ENCODE data around the gene MGRN1.

The MGRN1 gene

GRCh38 chr16:4604401-4604800 lies 20.2 kb upstream of the MGRN1 start:
- DNase-seq (ENCODE audit: low spot score) = no peak

- DNase-seq (ENCODE audit: low spot score) = no peak
Measured at GRCh38 chr16:4606354-4606753, 18.3 kb upstream of the MGRN1 start.

GRCh38 chr16:4607841-4608703 lies 16.6 kb upstream of the MGRN1 start:
- no peak for DNase-seq (ENCODE audit: low spot score)

- no peak for DNase-seq (ENCODE audit: low spot score)
Measured at GRCh38 chr16:4608704-4608980, 16.0 kb upstream of the MGRN1 start.

- DNase-seq (ENCODE audit: low spot score) = no peak
Measured at GRCh38 chr16:4609200-4610010, 15.2 kb upstream of the MGRN1 start.

GRCh38 chr16:4610011-4611005 lies 14.3 kb upstream of the MGRN1 start:
- DNase-seq (ENCODE audit: low spot score) = no peak

- DNase-seq (ENCODE audit: low spot score) = no peak
Measured at GRCh38 chr16:4611337-4612021, 13.1 kb upstream of the MGRN1 start.

GRCh38 chr16:4612474-4612931 lies 12.1 kb upstream of the MGRN1 start:
- DNase-seq (ENCODE audit: low spot score) = no peak

DNA sequence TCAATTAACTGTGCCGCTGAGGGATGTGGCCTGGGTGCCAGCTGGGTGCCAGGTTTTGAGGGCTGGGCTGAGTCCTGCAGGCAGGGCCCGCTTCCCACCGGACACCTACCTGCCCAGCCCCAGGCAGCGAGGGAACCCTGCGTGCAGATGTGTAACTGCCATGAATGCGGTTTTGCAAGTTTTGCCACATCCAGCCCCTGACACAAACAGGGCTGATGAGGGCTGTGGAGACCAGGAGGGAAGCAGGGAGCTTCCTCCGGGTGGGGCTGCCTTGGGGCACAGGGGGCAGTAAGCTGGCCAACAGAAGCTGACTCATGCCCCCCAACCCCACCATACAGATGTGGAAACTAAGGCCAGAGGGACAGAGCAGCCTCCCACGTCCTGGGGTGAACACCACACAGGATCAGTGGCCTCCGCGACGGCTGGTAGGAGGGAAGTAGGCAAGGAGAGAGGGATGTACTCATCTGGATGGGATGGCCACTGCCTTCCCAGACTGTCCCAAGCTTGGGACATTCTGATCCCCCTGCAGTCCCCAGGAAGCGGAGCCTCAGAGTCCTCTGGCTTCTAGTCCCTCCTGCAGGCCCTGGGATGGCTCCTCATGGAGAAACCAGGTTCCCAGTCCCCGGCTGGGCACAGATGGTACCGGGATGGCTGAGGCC lies 11.5 kb upstream of the MGRN1 start:
- DNase-seq (ENCODE audit: low spot score) = no peak

DNA sequence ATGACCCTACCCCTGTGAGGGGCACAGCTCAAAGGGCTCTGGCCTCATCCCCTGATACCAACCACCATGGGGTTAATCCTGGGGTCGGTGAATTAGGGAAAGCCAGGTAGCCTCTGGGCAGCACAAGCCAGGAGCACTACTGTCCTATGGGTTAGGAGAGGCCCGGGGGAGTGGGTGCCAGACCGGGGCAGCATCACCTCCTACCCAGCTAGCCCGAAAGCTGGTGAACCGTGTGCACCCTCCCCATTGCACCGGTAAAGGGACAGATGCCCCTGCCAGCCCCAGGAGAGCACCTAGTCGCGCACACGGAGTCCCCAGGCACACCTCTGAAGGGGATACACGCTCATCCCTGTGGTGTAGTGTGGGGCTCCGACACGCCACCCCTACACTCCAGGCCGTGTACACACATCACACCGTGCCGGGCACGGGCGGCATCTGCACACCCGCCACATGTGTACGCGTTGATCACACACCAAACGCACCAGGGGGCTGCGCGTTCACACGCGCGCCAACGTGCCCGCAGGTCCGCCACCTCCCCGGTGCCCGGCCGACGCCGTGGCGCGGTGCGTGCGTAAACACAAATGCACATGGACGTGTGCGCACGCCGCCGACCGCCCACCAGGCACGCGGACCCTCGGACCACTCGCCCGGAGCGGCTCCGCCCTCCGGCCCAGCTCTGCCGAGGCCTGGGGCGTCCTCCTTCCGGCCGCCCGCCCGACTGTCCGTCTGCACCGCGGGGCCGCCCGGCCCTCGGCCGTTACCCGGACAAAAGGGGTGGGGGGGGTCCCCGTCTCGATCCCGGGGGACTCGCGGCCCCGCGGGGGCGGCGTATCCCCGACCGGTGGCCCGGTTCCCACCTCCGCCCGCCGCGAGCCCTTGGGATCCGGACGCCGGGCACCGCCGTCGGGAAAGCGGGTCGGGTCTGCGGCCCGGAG lies 10.7 kb upstream of the MGRN1 start:
- DNase-seq (ENCODE audit: low spot score) = peak; percentile 69

- DNase-seq (ENCODE audit: low spot score) = peak; percentile 90
Measured at GRCh38 chr16:4614571-4615383, 9.8 kb upstream of the MGRN1 start, which contains the start of gene UBALD1. Gene UBALD1, minus strand, starts transcription at chr16:4614888. Its CDS starts 91 bp downstream, at chr16:4614797.

GRCh38 chr16:4615384-4616046 lies 9.1 kb upstream of the MGRN1 start:
- no peak for DNase-seq (ENCODE audit: low spot score)

GRCh38 chr16:4616047-4616811 lies 8.4 kb upstream of the MGRN1 start:
- DNase-seq (ENCODE audit: low spot score) = peak; percentile 95

DNA sequence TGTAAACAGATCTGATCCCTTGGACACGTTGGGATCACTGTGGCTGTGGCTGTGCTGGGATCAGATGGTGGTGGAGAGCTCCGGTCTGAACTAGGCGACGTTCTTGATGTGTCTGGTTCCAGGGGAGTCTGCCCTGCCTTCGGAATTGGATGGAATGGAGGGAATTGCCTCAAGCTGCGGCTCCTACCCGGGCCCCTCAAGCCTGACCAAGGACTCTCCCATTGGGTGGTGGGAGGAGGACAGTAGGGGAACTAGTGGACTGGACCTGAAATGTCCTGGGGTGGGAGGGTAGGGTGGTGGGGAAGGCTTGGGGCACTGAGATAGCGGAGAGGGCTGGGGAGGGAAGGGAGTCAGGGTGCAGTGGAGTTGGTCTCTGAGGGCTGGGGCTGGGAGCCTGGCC lies 6.7 kb upstream of the MGRN1 start:
- DNase-seq (ENCODE audit: low spot score) = no peak

DNA sequence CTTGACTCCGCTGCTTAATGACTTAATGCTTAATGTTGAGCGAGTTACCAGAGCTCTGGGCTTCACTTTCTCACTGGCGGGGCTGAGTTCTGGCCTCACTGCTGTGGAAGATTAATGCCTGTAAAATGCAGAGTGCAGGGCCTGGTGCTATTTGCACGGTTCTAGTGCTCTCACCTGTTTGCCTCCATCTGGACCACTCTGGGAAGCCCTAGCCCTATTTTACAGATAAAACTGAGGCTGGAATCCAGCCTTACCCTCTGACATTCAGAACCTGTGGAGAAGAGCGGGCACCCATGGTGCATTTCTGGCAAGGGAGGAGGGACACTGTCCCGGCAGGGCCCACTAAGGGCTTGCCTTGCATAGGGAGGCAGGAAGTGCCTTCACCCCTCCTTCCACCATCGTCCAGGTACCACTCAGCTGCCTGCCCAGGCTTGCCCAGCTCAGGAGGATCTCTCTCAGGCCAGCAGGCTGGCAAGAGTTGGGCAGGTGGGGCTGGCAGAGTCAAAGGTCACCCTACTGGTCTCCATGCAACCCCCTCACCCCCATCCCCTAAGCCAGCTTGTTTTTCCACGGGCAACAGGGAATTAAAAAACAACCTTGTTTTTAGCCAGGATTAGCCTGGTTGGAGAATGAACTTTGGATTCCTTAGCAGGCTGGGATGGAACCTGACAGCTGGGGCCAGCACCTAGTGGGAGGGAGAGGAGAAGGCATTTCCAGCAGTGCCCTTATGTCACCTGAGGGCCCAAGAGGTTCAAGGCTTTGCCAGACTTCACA lies 5.8 kb upstream of the MGRN1 start:
- DNase-seq (ENCODE audit: low spot score) = no peak

GRCh38 chr16:4623593-4623992 lies 1.0 kb upstream of the MGRN1 start:
- DNase-seq (ENCODE audit: low spot score) = no peak

Data from D341Med (cell line).